ENCODE results near the gene TMEM132D.

Gene TMEM132D

GRCh38 chr12:129873111-129873832 lies 30.6 kb downstream of the TMEM132D start:
- DNase-seq (ENCODE audit: low spot score), result no peak

GRCh38 chr12:129871991-129872972 lies 31.5 kb downstream of the TMEM132D start:
- no peak for DNase-seq (ENCODE audit: low spot score)

GRCh38 chr12:129870796-129871195 lies 33.0 kb downstream of the TMEM132D start:
- DNase-seq (ENCODE audit: low spot score), result no peak

- no peak for DNase-seq (ENCODE audit: low spot score)
Measured at GRCh38 chr12:129870136-129870535, 33.7 kb downstream of the TMEM132D start.

GRCh38 chr12:129868575-129868974 lies 35.2 kb downstream of the TMEM132D start:
- DNase-seq (ENCODE audit: low spot score), result no peak

- DNase-seq (ENCODE audit: low spot score), result no peak
Measured at GRCh38 chr12:129863938-129864337, 39.9 kb downstream of the TMEM132D start.

- DNase-seq (ENCODE audit: low spot score), result peak; percentile 6
Measured at GRCh38 chr12:129862561-129863175, 41.2 kb downstream of the TMEM132D start.

- no peak for DNase-seq (ENCODE audit: low spot score)
Measured at GRCh38 chr12:129861951-129862350, 41.9 kb downstream of the TMEM132D start.

- peak; percentile 36 for DNase-seq (ENCODE audit: low spot score)
Measured at GRCh38 chr12:129854591-129854990, 49.2 kb downstream of the TMEM132D start.

GRCh38 chr12:129851296-129851695 lies 52.5 kb downstream of the TMEM132D start:
- no peak for DNase-seq (ENCODE audit: low spot score)

GRCh38 chr12:129848876-129849275 lies 54.9 kb downstream of the TMEM132D start:
- DNase-seq (ENCODE audit: low spot score), result no peak

- no peak for DNase-seq (ENCODE audit: low spot score)
Measured at GRCh38 chr12:129847063-129847462, 56.8 kb downstream of the TMEM132D start.

GRCh38 chr12:129844662-129845220 lies 59.1 kb downstream of the TMEM132D start:
- no peak for DNase-seq (ENCODE audit: low spot score)

GRCh38 chr12:129841251-129841650 lies 62.6 kb downstream of the TMEM132D start:
- no peak for DNase-seq (ENCODE audit: low spot score)

- no peak for DNase-seq (ENCODE audit: low spot score)
Measured at GRCh38 chr12:129840145-129840884, 63.5 kb downstream of the TMEM132D start.

GRCh38 chr12:129839679-129840078 lies 64.1 kb downstream of the TMEM132D start:
- no peak for DNase-seq (ENCODE audit: low spot score)

- no peak for DNase-seq (ENCODE audit: low spot score)
Measured at GRCh38 chr12:129831294-129831693, 72.5 kb downstream of the TMEM132D start.

GRCh38 chr12:129830796-129831195 lies 73.0 kb downstream of the TMEM132D start:
- no peak for DNase-seq (ENCODE audit: low spot score)

- no peak for DNase-seq (ENCODE audit: low spot score)
Measured at GRCh38 chr12:129827866-129828384, 75.9 kb downstream of the TMEM132D start.

GRCh38 chr12:129827102-129827865 lies 76.5 kb downstream of the TMEM132D start:
- DNase-seq (ENCODE audit: low spot score), result no peak
